IMR-90 (cell line): ENCODE measurements around the gene DNAJC12. TPM values are rescaled to one million over a fixed set of nuclear protein-coding genes. Genes with fewer than 3 reads are reported as not detected.

Source experiments
- ATAC-seq: fragments of 200-7000 bp; cut with Tn5 transposase; 2 replicates; pipeline ENCODE4 v1.9.1; 2020; ENCODE audit warnings: low read depth, mild to moderate bottlenecking, moderate library complexity
- BruUV-seq: library from RNA; stranded (reverse); fragments of 400-500 nt; replicated peaks from 2 replicates; lab custom pipeline; 2021; lab: Mats Ljungman, UMichigan
- CTCF ChIA-PET: fragments of 300-600 bp; formaldehyde crosslinking; extraction: SDS; loops from one replicate; lab custom pipeline; 2021; ENCODE audit warnings: antibody characterized with exemption; lab: Yijun Ruan, JAX
- POLR2A ChIA-PET: fragments of 300-600 bp; sonication (Branson Sonifier 250); formaldehyde crosslinking; loops from one replicate; lab custom pipeline; 2022; ENCODE audit warnings: antibody characterized with exemption; ENCODE audit not compliant: unreplicated experiment; lab: Charles Lee
- DNase-seq: peaks from one replicate; pipeline ENCODE4 v3.0.0; 2013
- H2AFZ ChIP-seq: replicated peaks from 2 replicates; pipeline ENCODE3; 2013; ENCODE audit warnings: low read length, mild to moderate bottlenecking; ENCODE audit not compliant: poor library complexity
- H2AK5ac ChIP-seq: 2 replicates; pipeline ENCODE4 v1.6.1; 2013; ENCODE audit warnings: low read depth, low read length, inconsistent platforms
- H2AK9ac ChIP-seq: replicated peaks from 2 replicates; pipeline ENCODE3; 2013; ENCODE audit warnings: mild to moderate bottlenecking, low read depth, low read length, moderate library complexity; ENCODE audit not compliant: poor library complexity
- H2BK120ac ChIP-seq: 2 replicates; pipeline ENCODE4 v1.6.1; 2013; ENCODE audit warnings: low read depth, low read length, inconsistent platforms
- H2BK15ac ChIP-seq: 3 replicates; pipeline ENCODE4 v1.6.1; 2013; ENCODE audit warnings: low read depth, low read length, inconsistent platforms
- H2BK20ac ChIP-seq: 2 replicates; pipeline ENCODE4 v1.6.1; 2013; ENCODE audit warnings: low read depth, mild to moderate bottlenecking, inconsistent platforms, low read length, moderate library complexity
- H2BK5ac ChIP-seq: 2 replicates; pipeline ENCODE4 v1.6.1; 2013; ENCODE audit warnings: mild to moderate bottlenecking, low read depth, low read length, inconsistent platforms; ENCODE audit not compliant: poor library complexity, severe bottlenecking
- H3K14ac ChIP-seq: replicated peaks from 2 replicates; pipeline ENCODE4 v1.6.1; 2013; ENCODE audit warnings: low read depth, low read length, inconsistent platforms
- H3K18ac ChIP-seq: 2 replicates; pipeline ENCODE4 v1.6.1; 2013; ENCODE audit warnings: low read depth, low read length, control low read depth
- H3K23ac ChIP-seq: 2 replicates; pipeline ENCODE4 v1.6.1; 2013; ENCODE audit warnings: low read depth, low read length, inconsistent platforms
- H3K27ac ChIP-seq: 2 replicates; pipeline ENCODE4 v1.5.1; 2013; ENCODE audit warnings: mild to moderate bottlenecking, control low read depth, low read length; ENCODE audit not compliant: insufficient read depth
- H3K27me3 ChIP-seq: 2 replicates; pipeline ENCODE4 v1.6.1; 2013; ENCODE audit warnings: low read length; ENCODE audit not compliant: control insufficient read depth, insufficient read depth
- H3K36me3 ChIP-seq: 2 replicates; pipeline ENCODE4 v1.6.1; 2013; ENCODE audit warnings: low read length, mixed read lengths; ENCODE audit not compliant: control insufficient read depth, insufficient read depth
- H3K4ac ChIP-seq: 2 replicates; pipeline ENCODE4 v1.6.1; 2013; ENCODE audit warnings: low read depth, low read length, inconsistent platforms
- H3K4me1 ChIP-seq: 2 replicates; pipeline ENCODE4 v1.6.1; 2013; ENCODE audit warnings: low read length, mixed read lengths; ENCODE audit not compliant: control insufficient read depth, insufficient read depth
- H3K4me2 ChIP-seq: 2 replicates; pipeline ENCODE4 v1.6.1; 2013; ENCODE audit warnings: low read depth, mild to moderate bottlenecking, control low read depth, low read length, moderate library complexity
- H3K4me3 ChIP-seq: 2 replicates; pipeline ENCODE4 v1.5.1; 2013; ENCODE audit warnings: low read depth, mild to moderate bottlenecking, control low read depth, low read length, moderate library complexity; ENCODE audit not compliant: insufficient read depth
- H3K56ac ChIP-seq: 2 replicates; pipeline ENCODE4 v1.6.1; 2013; ENCODE audit warnings: low read length, inconsistent platforms; ENCODE audit not compliant: insufficient read depth; ENCODE audit errors: extremely low read depth
- H3K79me1 ChIP-seq, 2 experiments: 2 replicates each; pipeline ENCODE4 v1.6.1; 2013; ENCODE audit warnings: low read length in 2 of 2, inconsistent platforms in 1 of 2, low read depth in 1 of 2
- H3K9ac ChIP-seq: 2 replicates; pipeline ENCODE4 v1.6.1; 2013; ENCODE audit warnings: low read depth, low read length, control low read depth
- H3K9me1 ChIP-seq: 2 replicates; pipeline ENCODE4 v1.6.1; 2013; ENCODE audit warnings: low read length, inconsistent platforms; ENCODE audit not compliant: insufficient read depth
- H3K9me3 ChIP-seq: 2 replicates; pipeline ENCODE4 v1.6.1; 2013; ENCODE audit warnings: low read length; ENCODE audit not compliant: control insufficient read depth, insufficient read depth
- H4K20me1 ChIP-seq: 2 replicates; pipeline ENCODE4 v1.6.1; 2013; ENCODE audit warnings: low read length, inconsistent platforms; ENCODE audit not compliant: insufficient read depth
- H4K5ac ChIP-seq: 2 replicates; pipeline ENCODE4 v1.6.1; 2013; ENCODE audit warnings: mild to moderate bottlenecking, low read depth, low read length, control low read depth
- H4K8ac ChIP-seq, 2 experiments: 2 replicates each; pipeline ENCODE4 v1.6.1; 2013; ENCODE audit warnings: low read depth in 2 of 2, low read length in 2 of 2, control low read depth in 1 of 2, inconsistent platforms in 1 of 2
- H4K91ac ChIP-seq: 2 replicates; pipeline ENCODE4 v1.6.1; 2013; ENCODE audit warnings: low read depth, low read length, inconsistent platforms; ENCODE audit not compliant: insufficient read depth
- POLR2A ChIP-seq: IDR thresholded peaks from 2 replicates; pipeline ENCODE4 v1.6.1; 2012; ENCODE audit warnings: mild to moderate bottlenecking, low read depth, low read length
- RFX5 ChIP-seq: IDR thresholded peaks from 2 replicates; pipeline ENCODE4 v1.8.0; 2012; ENCODE audit warnings: low read depth, mild to moderate bottlenecking, low read length, moderate library complexity
- SMC3 ChIP-seq: fragments of 150-350 bp; IDR thresholded peaks from 2 replicates; pipeline ENCODE4 v1.6.1; 2016; ENCODE audit warnings: low read depth, mild to moderate bottlenecking, antibody characterized with exemption, low read length, moderate library complexity
- dilution Hi-C: fragments of 300-500 bp; cut with HindIII; formaldehyde crosslinking; loops from one replicate; pipeline ENCODE4 v1.14.3; 2018; ENCODE audit warnings: low sequenced_read_pairs; ENCODE audit not compliant: unreplicated experiment
- in situ Hi-C: fragments of 300-500 bp; cut with MboI; formaldehyde crosslinking; loops from 3 replicates; pipeline ENCODE4 v1.14.3; 2019; ENCODE audit warnings: low sequenced_read_pairs, inconsistent platforms, mixed read lengths
- intact Hi-C: fragments of 100-400 bp; cut with micrococcal nuclease; formaldehyde crosslinking; loops from 2 replicates; pipeline ENCODE4 v1.10.0; 2022
- polyA plus RNA-seq, 3 experiments: library from polyadenylated mRNA; depleted of rRNA; stranded (reverse); fragments of >200 nt; gene quantifications; 2 replicates each; pipeline ENCODE4 v1.2.3, GENCODE V29; 2012; ENCODE audit warnings: low replicate concordance in 1 of 3
- total RNA-seq: library from RNA; depleted of rRNA; stranded (reverse); fragments of >200 nt; gene quantifications from 2 replicates; pipeline ENCODE4 v1.2.3, GENCODE V29; 2012

DNAJC12 gene
- total and polyA plus RNA-seq, 2 of the 4 experiments (the other 2 are of a cell fraction): 2.3 to 2.9 TPM

- intact Hi-C loops (no loop called here), dilution Hi-C loops (no loop called here), in situ Hi-C loops (no loop called here)
- Histone ChIP-seq H3K27me3 (peaks cover 4% of the 10 kb centered on the region), H4K5ac (no peak overlapping the region), H2BK5ac (no peak overlapping the region), H3K9ac (no peak overlapping the region), H4K20me1 (no peaks in the 10 kb centered on the region), H3K4me3 (no peak overlapping the region), H3K79me1 (no peaks in the 10 kb centered on the region), H4K8ac (no peak overlapping the region), H2AK9ac (no peak overlapping the region), H3K9me3 (no peaks in the 10 kb centered on the region), H2BK20ac (no peak overlapping the region), H3K4me2 (no peak overlapping the region), H3K14ac (no peak overlapping the region), H2AFZ (no peak overlapping the region), H3K4me1 (0 out of 2 replicates have a peak, but pooled peaks cover 2% of the 10 kb centered on the region), H3K56ac (no peak overlapping the region), H4K91ac (no peak overlapping the region), H2BK15ac (no peak overlapping the region), H3K4ac (no peak overlapping the region), H3K9me1 (no peaks in the 10 kb centered on the region), H2BK120ac (no peak overlapping the region), H3K27ac (no peak overlapping the region), H3K18ac (no peak overlapping the region), H3K36me3 (no peaks in the 10 kb centered on the region), H3K23ac (no peak overlapping the region), H2AK5ac (no peak overlapping the region)
- CTCF ChIA-PET: interaction anchor here (1.1 kb wide), 1 partner anchor 15 kb away, joined by 5 read pairs; no protein-coding TSS in a partner anchor
- no TSS peak for BruUV-seq
- POLR2A ChIA-PET: no interaction called here
- ATAC-seq (peak; percentile 54; the same call in 1 of the 2 replicates), DNase-seq (peak; percentile 55)
- TF ChIP-seq SMC3: no peak
- no peak for TF ChIP-seq RFX5
- no peak for TF ChIP-seq POLR2A
Measured at GRCh38 chr10:67772894-67773511, 65.0 kb downstream of the DNAJC12 start.
